Kidney epithelial cell (primary cell): ENCODE results near the gene FCHSD2. TPM values are rescaled to one million over a fixed set of nuclear protein-coding genes. Genes with fewer than 3 reads are reported as not detected.

Source experiments
- DNase-seq: peaks from one replicate; pipeline ENCODE4 v3.0.0-alpha.2; 2010; ENCODE audit warnings: low read depth
- H3K27me3 ChIP-seq: 2 replicates; pipeline ENCODE4 v1.6.0; 2011; ENCODE audit warnings: low read length; ENCODE audit not compliant: control insufficient read depth, insufficient read depth
- H3K36me3 ChIP-seq: 2 replicates; pipeline ENCODE4 v1.5.1; 2011; ENCODE audit warnings: low read length; ENCODE audit not compliant: control insufficient read depth, insufficient read depth
- H3K4me3 ChIP-seq: 2 replicates; pipeline ENCODE4 v1.5.1; 2011; ENCODE audit warnings: low read depth, mild to moderate bottlenecking, control low read depth, low read length
- total RNA-seq: library from RNA; depleted of rRNA; stranded (reverse); fragments of >200 nt; gene quantifications from 2 replicates; pipeline ENCODE4 v1.2.3, GENCODE V29; 2015
- TF ChIP-seq, protein P1 (sequence below): IDR thresholded peaks from 2 replicates; pipeline ENCODE4 v1.5.1; 2011; ENCODE audit warnings: mild to moderate bottlenecking, moderate library complexity, low read length, control low read depth, inconsistent platforms; ENCODE audit not compliant: insufficient read depth, poor library complexity, severe bottlenecking

The FCHSD2 gene
- total RNA-seq, 1 donor from 2014 or later: 13.2 TPM

DNA sequence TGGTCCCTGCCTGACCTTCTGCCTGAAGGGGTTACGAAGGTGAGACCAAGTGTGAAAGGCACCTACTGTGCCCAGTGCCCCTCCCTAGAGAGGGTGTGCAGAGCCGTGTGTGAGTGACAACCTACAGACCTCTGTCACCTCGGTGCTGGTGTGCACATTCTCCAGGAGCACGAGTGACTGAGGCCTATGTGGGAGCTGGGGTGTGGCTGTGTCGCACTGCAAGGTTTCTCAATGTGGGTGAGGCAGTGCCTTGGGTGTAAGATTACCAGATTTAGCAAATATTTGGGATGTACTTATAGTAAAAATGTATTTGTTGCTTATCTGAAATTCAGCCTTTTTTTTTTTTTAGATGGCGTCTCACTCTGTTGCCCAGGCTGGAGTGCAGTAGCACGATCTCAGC lies 353.9 kb downstream of the FCHSD2 start:
- Histone ChIP-seq H3K36me3 (no peaks in the 10 kb centered on the region), H3K27me3 (no peaks in the 10 kb centered on the region), H3K4me3 (no peak overlapping the region)
- TF ChIP-seq, protein P1, sequence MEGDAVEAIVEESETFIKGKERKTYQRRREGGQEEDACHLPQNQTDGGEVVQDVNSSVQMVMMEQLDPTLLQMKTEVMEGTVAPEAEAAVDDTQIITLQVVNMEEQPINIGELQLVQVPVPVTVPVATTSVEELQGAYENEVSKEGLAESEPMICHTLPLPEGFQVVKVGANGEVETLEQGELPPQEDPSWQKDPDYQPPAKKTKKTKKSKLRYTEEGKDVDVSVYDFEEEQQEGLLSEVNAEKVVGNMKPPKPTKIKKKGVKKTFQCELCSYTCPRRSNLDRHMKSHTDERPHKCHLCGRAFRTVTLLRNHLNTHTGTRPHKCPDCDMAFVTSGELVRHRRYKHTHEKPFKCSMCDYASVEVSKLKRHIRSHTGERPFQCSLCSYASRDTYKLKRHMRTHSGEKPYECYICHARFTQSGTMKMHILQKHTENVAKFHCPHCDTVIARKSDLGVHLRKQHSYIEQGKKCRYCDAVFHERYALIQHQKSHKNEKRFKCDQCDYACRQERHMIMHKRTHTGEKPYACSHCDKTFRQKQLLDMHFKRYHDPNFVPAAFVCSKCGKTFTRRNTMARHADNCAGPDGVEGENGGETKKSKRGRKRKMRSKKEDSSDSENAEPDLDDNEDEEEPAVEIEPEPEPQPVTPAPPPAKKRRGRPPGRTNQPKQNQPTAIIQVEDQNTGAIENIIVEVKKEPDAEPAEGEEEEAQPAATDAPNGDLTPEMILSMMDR: no peak
- no peak for DNase-seq

DNA sequence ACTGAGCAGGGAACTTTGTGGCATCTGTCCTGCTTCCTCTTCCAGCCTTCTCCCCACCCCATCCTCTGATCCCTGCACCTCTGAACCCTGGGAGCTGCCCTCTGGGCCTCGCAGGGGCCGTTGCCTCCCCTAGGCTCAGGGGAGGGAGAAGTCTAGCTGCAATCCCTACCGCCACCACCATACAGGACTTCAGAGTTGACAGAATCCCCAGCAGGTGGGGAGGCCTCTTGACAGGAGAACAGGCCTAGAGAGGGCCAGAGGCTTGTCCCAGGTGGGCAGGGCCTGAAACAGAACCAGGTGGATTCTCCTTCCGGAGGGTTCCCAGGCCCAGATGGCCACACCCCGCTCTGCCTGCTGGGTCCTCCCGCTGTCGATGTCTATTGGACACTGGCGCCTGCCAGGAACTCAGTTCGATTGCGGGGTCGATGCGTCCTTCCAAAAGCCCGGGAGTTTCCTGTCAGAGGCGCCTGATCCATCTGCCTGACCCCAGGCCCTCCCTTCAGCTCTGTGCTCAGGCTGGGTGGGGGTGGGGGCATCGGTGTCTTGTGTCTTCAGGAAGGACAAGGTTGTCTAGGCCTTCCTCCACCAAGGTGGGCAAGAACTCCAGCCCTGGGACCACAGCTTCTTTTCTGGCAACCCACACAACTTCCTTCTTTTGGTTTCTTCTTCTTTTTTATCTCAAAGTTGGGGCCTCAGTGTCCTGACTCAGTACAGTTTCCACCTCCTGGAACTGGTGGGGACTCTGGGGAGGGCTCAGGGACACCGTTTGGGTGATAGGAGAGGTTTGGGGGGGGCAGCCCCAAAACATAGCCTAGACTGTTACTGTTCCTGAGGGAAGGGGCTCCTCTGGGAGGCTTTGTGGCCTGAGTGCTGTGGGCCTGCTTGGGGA lies 354.7 kb downstream of the FCHSD2 start:
- TF ChIP-seq, protein P1: no peak
- Histone ChIP-seq H3K27me3 (no peaks in the 10 kb centered on the region), H3K4me3 (no peak overlapping the region), H3K36me3 (no peaks in the 10 kb centered on the region)
- no peak for DNase-seq

Other genes starting within 250 kb of the FCHSD2 start
- gene P2RY2, start 76.0 kb upstream of the FCHSD2 start, total RNA-seq: 4.2 and 4.5 TPM in 2 replicates
- 4.5 and 6.1 TPM in 2 replicates for gene P2RY6, start 130.0 kb upstream of the FCHSD2 start, total RNA-seq
- 25.5 and 31.1 TPM in 2 replicates for gene ARHGEF17, start 166.0 kb upstream of the FCHSD2 start, total RNA-seq
- 7.5 and 8.0 TPM in 2 replicates for gene RELT, start 234.1 kb upstream of the FCHSD2 start, total RNA-seq